Body of pancreas (tissue), 4 donors: ENCODE results near the gene VN1R4. TPM values are rescaled to one million over a fixed set of nuclear protein-coding genes. Genes with fewer than 3 reads are reported as not detected.
"Not testable (repeated sequence)": the region's sequence is repeated elsewhere in the genome, so short reads cannot be mapped to it uniquely, and the experiment has no call there.

Source experiments
- ATAC-seq: fragments of 150-250 bp; one replicate; pipeline ENCODE4 v1.9.1; 2016
- DNase-seq, 4 donors: peaks; one replicate each; pipeline ENCODE4 v3.0.0-alpha.2; 2019
- H3K27ac ChIP-seq, 4 donors: fragments of 200-600 bp; sonication (generic); 1 replicate in 3 of 4; 2 replicates in 1 of 4; pipeline versions ENCODE4 v1.5.1 to v1.6.1; 2016 to 2019; ENCODE audit warnings: mild to moderate bottlenecking in 1 of 4, mixed read lengths in 1 of 4, moderate library complexity in 1 of 4
- H3K27me3 ChIP-seq, 2 donors: fragments of 200-600 bp; sonication (generic); one replicate each; pipeline ENCODE4 v1.6.0; 2016; ENCODE audit warnings: mild to moderate bottlenecking in 1 of 2
- H3K36me3 ChIP-seq, 2 donors: fragments of 200-600 bp; sonication (generic); replicated peaks in 1 of 2; 2 replicates each; pipeline ENCODE4 v1.5.1; 2016; ENCODE audit warnings: low read depth in 2 of 2; ENCODE audit not compliant: insufficient read depth in 1 of 2
- H3K4me1 ChIP-seq: fragments of 200-600 bp; sonication (generic); one replicate; pipeline ENCODE4 v1.6.0; 2016
- H3K4me3 ChIP-seq, 2 donors: fragments of 200-600 bp; sonication (generic); 1 replicate in 1 of 2; 2 replicates in 1 of 2; pipeline ENCODE4 v1.5.1; 2016 to 2019
- H3K9me3 ChIP-seq, 3 donors: fragments of 200-600 bp; sonication (generic); 1 replicate in 2 of 3; 2 replicates in 1 of 3; pipeline ENCODE4 v1.5.1; 2016
- CTCF ChIP-seq, 7 experiments: fragments of 450-650 bp in 4 of 7; fragments of 200-600 bp in 3 of 7; sonication (generic) in 3 of 7; IDR thresholded peaks; one replicate each; pipeline ENCODE4 v1.5.1; 2016 to 2019; ENCODE audit warnings: antibody characterized with exemption in 7 of 7
- POLR2A ChIP-seq, 3 donors: fragments of 450-650 bp; IDR thresholded peaks; one replicate each; pipeline ENCODE4 v1.6.1; 2016; ENCODE audit warnings: antibody characterized with exemption in 3 of 3, mild to moderate bottlenecking in 2 of 3
- WGBS, 2 donors: methylation state at CpG; one replicate each; pipeline ENCODE4 v1.1.5; 2017; 5-methylcytosine and 5-hydroxymethylcytosine counted together
- intact Hi-C: fragments of 100-400 bp; cut with DNase I; formaldehyde crosslinking; loops from one replicate; pipeline ENCODE4 v1.15.1; 2023
- total RNA-seq, 2 donors: library from RNA; depleted of rRNA; stranded (reverse); fragments of >200 nt; gene quantifications; one replicate each; pipeline ENCODE4 v1.1.0, GENCODE V29; 2016

VN1R4 gene
- total RNA-seq: not detected

- H3K27me3 ChIP-seq, H3K4me3 ChIP-seq, H3K27ac ChIP-seq, DNase-seq, H3K36me3 ChIP-seq, intact Hi-C loops, H3K9me3 ChIP-seq, H3K4me1 ChIP-seq, ATAC-seq: not testable (repeated sequence)
- 61 to 67% methylated on average over 4 to 5 of the region's 5 CpGs for WGBS, 2 donors
Measured at GRCh38 chr19:53267623-53268022, at the start of gene VN1R4. VN1R4 (minus strand) TSS chr19:53267723; CDS start chr19:53267665, 58 bp downstream.

GRCh38 chr19:53311897-53312296, 44.4 kb upstream of the VN1R4 start:
- no peak for TF ChIP-seq CTCF (IDR thresholded peaks at IDR 0.05)
- no peak for TF ChIP-seq POLR2A (IDR thresholded peaks at IDR 0.05)
- 49 to 67% methylated on average over 12 of the region's 12 CpGs for WGBS, 2 donors

GRCh38 chr19:53311044-53311443, 43.5 kb upstream of the VN1R4 start:
- H3K27ac ChIP-seq: no peak overlapping the region
- DNase-seq (no peak), ATAC-seq (no peak)
- H3K27me3 ChIP-seq: peaks cover 0 to 4% of the 10 kb centered on the region in 2 donors
- no peak overlapping the region for H3K4me3 ChIP-seq
- TF ChIP-seq CTCF (IDR thresholded peaks at IDR 0.05) (no peak), POLR2A (IDR thresholded peaks at IDR 0.05) (no peak)
- H3K36me3 ChIP-seq: no peaks in the 10 kb centered on the region
- WGBS, 2 donors: 25 to 40% methylated on average over 11 of the region's 11 CpGs
- no peaks in the 10 kb centered on the region for H3K4me1 ChIP-seq
- intact Hi-C loops: no loop called here
- H3K9me3 ChIP-seq: peaks cover 0 to 5% (median 0%) of the 10 kb centered on the region in 3 donors

More at GRCh38 chr19:53311897-53312296, 44.4 kb upstream of the VN1R4 start:
- DNase-seq (no peak), ATAC-seq (no peak)
- H3K27me3 ChIP-seq: peaks cover 0 to 4% of the 10 kb centered on the region in 2 donors
- peaks cover 0 to 5% (median 0%) of the 10 kb centered on the region in 3 donors for H3K9me3 ChIP-seq
- no peak overlapping the region for H3K27ac ChIP-seq
- no peaks in the 10 kb centered on the region for H3K4me1 ChIP-seq
- intact Hi-C loops: no loop called here
- H3K4me3 ChIP-seq: no peak overlapping the region
- H3K36me3 ChIP-seq: no peaks in the 10 kb centered on the region

- H3K4me1 ChIP-seq: no peaks in the 10 kb centered on the region
- H3K36me3 ChIP-seq: no peaks in the 10 kb centered on the region
- WGBS, 2 donors: 1 to 6% methylated on average over 9 to 32 of the region's 32 CpGs
- TF ChIP-seq POLR2A (IDR thresholded peaks at IDR 0.05): no peak
- TF ChIP-seq CTCF (IDR thresholded peaks at IDR 0.05): peak in 5 of 7 experiments; percentile 20 to 42 (median 25)
- peaks cover 0 to 4% of the 10 kb centered on the region in 2 donors for H3K27me3 ChIP-seq
- intact Hi-C loops: no loop called here
- peak in 3 of 4 donors; percentile 3 to 17 (median 13) for DNase-seq
- ATAC-seq: no peak
- peaks cover 0 to 5% (median 0%) of the 10 kb centered on the region in 3 donors for H3K9me3 ChIP-seq
- no peak overlapping the region for H3K27ac ChIP-seq
- no peak overlapping the region for H3K4me3 ChIP-seq
Measured at GRCh38 chr19:53308339-53308811, 40.9 kb upstream of the VN1R4 start.

GRCh38 chr19:53301341-53301740, 33.8 kb upstream of the VN1R4 start:
- H3K9me3 ChIP-seq, H3K4me3 ChIP-seq, ATAC-seq, H3K27ac ChIP-seq, H3K36me3 ChIP-seq, H3K4me1 ChIP-seq, DNase-seq, intact Hi-C loops, H3K27me3 ChIP-seq: not testable (repeated sequence)
- no CpG with 5 or more reads among the region's 8 CpGs for WGBS, 2 donors

GRCh38 chr19:53294786-53295441, 27.4 kb upstream of the VN1R4 start:
- intact Hi-C loops: no loop called here
- Histone ChIP-seq H3K4me3 (no peak overlapping the region), H3K9me3 (peaks cover 0 to 14% (median 0%) of the 10 kb centered on the region in 3 donors), H3K27ac (no peak overlapping the region), H3K27me3 (no peaks in the 10 kb centered on the region), H3K36me3 (no peaks in the 10 kb centered on the region), H3K4me1 (no peaks in the 10 kb centered on the region)
- WGBS, 2 donors: 58 to 60% methylated on average over 7 of the region's 7 CpGs
- TF ChIP-seq CTCF (IDR thresholded peaks at IDR 0.05): no peak
- no peak for TF ChIP-seq POLR2A (IDR thresholded peaks at IDR 0.05)
- DNase-seq (no peak), ATAC-seq (no peak)
